ENCODE data around the gene AGO4.
"Not testable (repeated sequence)": the region's sequence is repeated elsewhere in the genome, so short reads cannot be mapped to it uniquely, and the experiment has no call there.

DNA sequence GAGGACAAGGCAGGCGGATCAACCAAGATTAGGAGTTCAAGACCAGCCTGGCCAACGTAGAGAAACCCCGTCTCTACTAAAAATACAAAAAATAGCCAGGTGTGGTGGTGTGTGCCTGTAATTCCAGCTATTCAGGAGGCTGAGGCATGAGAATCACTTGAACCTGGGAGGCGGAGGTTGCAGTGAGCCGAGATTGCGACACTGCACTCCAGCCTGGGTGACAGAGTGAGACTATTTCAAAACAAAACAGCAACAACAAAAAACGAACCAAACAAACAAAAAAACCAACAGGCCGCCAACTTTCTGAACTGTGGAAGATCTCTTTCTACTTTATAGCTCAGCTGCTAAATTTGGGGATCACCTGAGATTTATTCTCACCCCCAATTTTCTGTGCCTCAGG lies 23.5 kb upstream of the AGO4 start:
- TF ChIP-seq POLR2AphosphoS5 (IDR thresholded peaks at IDR 0.05; ENCODE audit: low read depth, low read length), result not testable (repeated sequence)
- TF ChIP-seq, protein P1, sequence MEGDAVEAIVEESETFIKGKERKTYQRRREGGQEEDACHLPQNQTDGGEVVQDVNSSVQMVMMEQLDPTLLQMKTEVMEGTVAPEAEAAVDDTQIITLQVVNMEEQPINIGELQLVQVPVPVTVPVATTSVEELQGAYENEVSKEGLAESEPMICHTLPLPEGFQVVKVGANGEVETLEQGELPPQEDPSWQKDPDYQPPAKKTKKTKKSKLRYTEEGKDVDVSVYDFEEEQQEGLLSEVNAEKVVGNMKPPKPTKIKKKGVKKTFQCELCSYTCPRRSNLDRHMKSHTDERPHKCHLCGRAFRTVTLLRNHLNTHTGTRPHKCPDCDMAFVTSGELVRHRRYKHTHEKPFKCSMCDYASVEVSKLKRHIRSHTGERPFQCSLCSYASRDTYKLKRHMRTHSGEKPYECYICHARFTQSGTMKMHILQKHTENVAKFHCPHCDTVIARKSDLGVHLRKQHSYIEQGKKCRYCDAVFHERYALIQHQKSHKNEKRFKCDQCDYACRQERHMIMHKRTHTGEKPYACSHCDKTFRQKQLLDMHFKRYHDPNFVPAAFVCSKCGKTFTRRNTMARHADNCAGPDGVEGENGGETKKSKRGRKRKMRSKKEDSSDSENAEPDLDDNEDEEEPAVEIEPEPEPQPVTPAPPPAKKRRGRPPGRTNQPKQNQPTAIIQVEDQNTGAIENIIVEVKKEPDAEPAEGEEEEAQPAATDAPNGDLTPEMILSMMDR (IDR thresholded peaks at IDR 0.05), result not testable (repeated sequence)
- TF ChIP-seq, protein P2, sequence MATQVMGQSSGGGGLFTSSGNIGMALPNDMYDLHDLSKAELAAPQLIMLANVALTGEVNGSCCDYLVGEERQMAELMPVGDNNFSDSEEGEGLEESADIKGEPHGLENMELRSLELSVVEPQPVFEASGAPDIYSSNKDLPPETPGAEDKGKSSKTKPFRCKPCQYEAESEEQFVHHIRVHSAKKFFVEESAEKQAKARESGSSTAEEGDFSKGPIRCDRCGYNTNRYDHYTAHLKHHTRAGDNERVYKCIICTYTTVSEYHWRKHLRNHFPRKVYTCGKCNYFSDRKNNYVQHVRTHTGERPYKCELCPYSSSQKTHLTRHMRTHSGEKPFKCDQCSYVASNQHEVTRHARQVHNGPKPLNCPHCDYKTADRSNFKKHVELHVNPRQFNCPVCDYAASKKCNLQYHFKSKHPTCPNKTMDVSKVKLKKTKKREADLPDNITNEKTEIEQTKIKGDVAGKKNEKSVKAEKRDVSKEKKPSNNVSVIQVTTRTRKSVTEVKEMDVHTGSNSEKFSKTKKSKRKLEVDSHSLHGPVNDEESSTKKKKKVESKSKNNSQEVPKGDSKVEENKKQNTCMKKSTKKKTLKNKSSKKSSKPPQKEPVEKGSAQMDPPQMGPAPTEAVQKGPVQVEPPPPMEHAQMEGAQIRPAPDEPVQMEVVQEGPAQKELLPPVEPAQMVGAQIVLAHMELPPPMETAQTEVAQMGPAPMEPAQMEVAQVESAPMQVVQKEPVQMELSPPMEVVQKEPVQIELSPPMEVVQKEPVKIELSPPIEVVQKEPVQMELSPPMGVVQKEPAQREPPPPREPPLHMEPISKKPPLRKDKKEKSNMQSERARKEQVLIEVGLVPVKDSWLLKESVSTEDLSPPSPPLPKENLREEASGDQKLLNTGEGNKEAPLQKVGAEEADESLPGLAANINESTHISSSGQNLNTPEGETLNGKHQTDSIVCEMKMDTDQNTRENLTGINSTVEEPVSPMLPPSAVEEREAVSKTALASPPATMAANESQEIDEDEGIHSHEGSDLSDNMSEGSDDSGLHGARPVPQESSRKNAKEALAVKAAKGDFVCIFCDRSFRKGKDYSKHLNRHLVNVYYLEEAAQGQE (IDR thresholded peaks at IDR 0.05; ENCODE audit: insufficient read depth in 1 of 2, low read depth in 2 of 2, low read length in 1 of 2), result not testable (repeated sequence)

Data from Panc1 (cell line).